SK-N-SH (cell line): ENCODE data around the gene BBS9.

ENCODE experiments used
- CTCF ChIP-seq: fragments of 200-600 bp; sonication (generic); IDR thresholded peaks from 2 replicates; pipeline ENCODE4 v1.6.1; 2017; ENCODE audit warnings: antibody characterized with exemption, mild to moderate bottlenecking, moderate library complexity
- JUND ChIP-seq: IDR thresholded peaks from 2 replicates; pipeline ENCODE4 v1.4.0; 2012
- MAX ChIP-seq: IDR thresholded peaks from 2 replicates; pipeline ENCODE4 v1.4.0; 2012; ENCODE audit warnings: low read depth
- YY1 ChIP-seq: IDR thresholded peaks from 2 replicates; pipeline ENCODE4 v1.4.0; 2012; ENCODE audit warnings: low read depth, mild to moderate bottlenecking

DNA sequence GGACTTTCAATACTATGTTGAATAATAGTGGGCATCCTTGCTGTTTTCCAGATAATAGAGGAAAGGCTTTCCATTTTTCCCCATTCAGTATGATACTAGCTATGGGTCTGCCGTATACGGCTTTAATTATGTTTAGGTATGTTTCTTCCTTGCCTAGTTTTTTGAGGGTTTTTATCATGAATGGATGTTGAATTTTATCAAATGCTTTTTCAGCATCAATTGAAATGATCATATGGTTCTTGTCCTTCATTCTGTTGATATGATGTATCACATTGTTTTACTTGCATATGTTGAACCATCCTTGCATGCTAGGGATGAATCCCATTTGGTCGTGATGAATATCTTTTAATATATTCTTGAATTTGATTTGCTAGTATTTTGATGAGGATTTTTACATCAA is 11.0 kb upstream of the BBS9 start:
- TF ChIP-seq CTCF (no peak), JUND (no peak), MAX (no peak), YY1 (no peak)
